HG03520 (cell line): ENCODE results near the gene SPPL2C.
A peak's percentile ranks its signal among the peaks of the same experiment; 100 is the strongest.

ENCODE experiments used
- ATAC-seq: cut with Tn5 transposase; IDR thresholded peaks from one replicate; pipeline ENCODE4 v1.9.1; 2021; ENCODE audit warnings: mild to moderate bottlenecking, moderate library complexity; ENCODE audit not compliant: unreplicated experiment

The SPPL2C gene

DNA sequence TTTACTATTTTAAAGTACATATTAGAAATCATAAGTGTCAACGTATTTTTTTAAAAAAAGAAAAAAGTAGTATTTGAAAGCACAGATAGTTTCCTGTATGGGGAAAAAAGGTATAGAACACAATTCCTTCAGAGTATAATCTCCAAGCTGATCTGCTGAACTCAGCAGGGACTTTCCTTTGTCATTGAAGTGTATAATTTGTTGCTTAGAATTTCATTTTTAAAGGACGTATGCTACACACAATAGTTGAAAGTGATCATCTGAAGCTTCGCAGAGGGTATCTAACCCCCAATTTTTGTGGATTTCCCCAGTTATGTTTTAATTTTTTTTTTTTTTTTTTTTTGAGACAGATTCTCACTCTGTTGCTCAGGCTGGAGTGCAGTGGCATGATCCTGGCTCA, 29.5 kb downstream of the SPPL2C start:
- ATAC-seq = no peak

- ATAC-seq = no peak
These were observed 31.9 kb downstream of the SPPL2C start for GRCh38 chr17:45876539-45876938.

DNA sequence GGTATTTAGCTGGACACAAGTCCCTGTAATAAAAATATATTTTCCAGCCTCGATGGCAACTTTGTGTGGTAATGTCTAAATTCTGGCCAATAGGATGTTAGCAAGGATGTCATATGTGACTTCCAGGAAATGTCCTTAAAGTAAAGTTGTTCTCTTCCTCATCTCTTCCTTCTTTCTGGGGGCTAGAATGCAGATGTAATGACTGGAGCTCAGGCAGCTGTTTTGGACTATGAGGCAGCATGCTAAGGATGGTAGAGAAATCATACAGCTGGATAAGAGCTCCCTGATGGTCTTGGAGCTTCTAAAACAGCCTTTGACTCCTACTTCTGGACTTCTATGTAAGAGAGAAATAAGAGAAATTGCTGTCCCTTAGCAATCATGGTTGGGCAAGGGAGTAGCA, 32.8 kb downstream of the SPPL2C start:
- ATAC-seq = no peak

DNA sequence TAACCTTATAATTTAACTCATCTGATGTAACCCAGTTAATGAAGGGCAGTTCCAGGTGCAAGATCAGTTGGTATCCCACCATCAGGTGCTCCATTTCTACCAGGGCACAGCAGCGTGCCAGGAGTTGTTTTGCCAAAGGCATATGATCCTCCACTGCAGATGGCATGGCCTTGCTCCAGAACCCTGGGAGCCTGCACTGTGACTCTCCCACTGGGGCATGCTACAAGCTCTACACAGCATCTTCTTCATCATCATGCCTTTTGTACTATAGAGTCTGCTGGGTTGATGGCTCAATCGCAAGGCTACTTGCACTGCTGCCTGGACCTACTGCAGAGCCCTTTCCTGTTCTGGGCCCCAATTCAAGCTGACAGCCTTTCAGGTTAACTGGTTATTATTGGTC, 38.4 kb downstream of the SPPL2C start:
- ATAC-seq = no peak

GRCh38 chr17:45886852-45887251, 42.2 kb downstream of the SPPL2C start:
- ATAC-seq = no peak

- ATAC-seq = no peak
These were observed 43.7 kb downstream of the SPPL2C start for GRCh38 chr17:45888392-45888791.

DNA sequence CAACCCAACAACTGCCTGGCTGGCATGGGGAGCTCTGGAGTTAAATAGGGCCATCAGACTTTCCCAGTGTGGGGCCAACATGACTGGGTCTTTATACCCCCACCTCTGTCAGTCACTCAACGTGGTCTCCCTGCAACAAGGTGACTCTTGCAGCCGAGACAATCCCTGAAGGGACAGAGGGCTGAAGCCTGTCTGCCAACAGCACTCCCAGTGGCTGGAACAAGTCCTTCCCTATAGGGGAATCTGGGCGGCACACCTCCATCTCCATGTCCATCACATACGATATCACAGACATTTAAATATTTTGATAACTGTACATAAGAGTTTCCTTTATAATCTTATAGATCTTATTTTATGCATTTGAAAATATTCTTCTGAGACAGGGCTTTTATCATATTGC, 44.9 kb downstream of the SPPL2C start:
- ATAC-seq = no peak

- no peak for ATAC-seq
These were observed 49.0 kb downstream of the SPPL2C start for GRCh38 chr17:45893725-45894021.

DNA sequence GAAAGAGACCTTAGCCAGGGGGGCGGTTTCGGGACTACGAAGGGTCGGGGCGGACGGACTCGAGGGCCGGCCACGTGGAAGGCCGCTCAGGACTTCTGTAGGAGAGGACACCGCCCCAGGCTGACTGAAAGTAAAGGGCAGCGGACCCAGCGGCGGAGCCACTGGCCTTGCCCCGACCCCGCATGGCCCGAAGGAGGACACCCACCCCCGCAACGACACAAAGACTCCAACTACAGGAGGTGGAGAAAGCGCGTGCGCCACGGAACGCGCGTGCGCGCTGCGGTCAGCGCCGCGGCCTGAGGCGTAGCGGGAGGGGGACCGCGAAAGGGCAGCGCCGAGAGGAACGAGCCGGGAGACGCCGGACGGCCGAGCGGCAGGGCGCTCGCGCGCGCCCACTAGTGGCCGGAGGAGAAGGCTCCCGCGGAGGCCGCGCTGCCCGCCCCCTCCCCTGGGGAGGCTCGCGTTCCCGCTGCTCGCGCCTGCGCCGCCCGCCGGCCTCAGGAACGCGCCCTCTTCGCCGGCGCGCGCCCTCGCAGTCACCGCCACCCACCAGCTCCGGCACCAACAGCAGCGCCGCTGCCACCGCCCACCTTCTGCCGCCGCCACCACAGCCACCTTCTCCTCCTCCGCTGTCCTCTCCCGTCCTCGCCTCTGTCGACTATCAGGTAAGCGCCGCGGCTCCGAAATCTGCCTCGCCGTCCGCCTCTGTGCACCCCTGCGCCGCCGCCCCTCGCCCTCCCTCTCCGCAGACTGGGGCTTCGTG, 49.5 kb downstream of the SPPL2C start, which contains the start of gene MAPT:
Gene MAPT, plus strand, starts transcription at position 533 of the 763 bp plus-strand sequence. CDS start 67,784 bp downstream, outside the sequence.
- peak; percentile 68 for ATAC-seq

- ATAC-seq = no peak
These were observed 50.8 kb downstream of the SPPL2C start for GRCh38 chr17:45895304-45895968.

DNA sequence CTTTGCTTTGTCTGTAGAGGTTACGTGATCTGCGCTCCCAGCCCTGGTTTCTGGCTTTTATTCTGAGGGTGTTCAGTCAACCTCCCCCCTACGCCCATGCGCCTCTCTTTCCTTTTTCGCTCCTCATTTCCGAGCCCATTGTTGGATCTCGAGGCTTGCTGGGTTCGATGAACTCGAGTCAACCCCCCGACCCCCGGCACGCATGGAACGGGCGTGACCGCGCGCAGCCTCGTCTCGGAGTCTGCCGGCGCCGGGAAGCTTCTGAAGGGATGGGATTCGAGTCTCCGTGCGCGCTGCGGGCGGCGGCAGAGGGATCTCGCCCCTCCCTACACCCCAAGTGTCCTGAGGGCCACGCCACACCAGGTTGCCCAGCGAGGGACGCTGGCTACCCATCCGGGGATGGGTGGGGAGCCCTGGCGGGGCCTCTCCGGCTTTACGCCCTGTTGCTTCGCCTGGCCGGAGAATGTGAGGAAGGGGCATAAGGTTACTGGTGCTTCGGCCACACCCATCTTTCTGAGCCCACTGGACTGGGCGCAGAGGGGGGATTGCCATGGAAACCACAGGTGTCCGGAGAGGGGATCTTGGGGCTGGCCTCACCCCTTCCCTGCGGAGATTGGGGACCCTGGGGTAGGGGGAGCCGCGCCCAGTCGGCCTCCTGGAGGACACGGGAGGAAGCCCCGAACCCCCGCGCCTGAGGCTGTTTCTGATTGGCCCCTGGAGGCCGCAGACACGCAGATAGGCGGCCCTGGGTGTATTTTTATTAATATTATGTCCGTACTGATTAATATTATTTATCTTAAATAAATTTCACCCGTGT, 51.5 kb downstream of the SPPL2C start:
- no peak for ATAC-seq
